HepG2 (cell line): ENCODE results near the gene ADIPOR2. TPM values are rescaled to one million over a fixed set of nuclear protein-coding genes. Genes with fewer than 3 reads are reported as not detected.

Experiments used
- HDAC2 ChIP-seq: sonication (generic); formaldehyde crosslinking; IDR thresholded peaks from 2 replicates; pipeline ENCODE4 v1.4.0; 2020; ENCODE audit warnings: missing genetic modification reagents
- HES4 ChIP-seq: sonication (generic); formaldehyde crosslinking; IDR thresholded peaks from 2 replicates; pipeline ENCODE4 v1.9.0; 2021; ENCODE audit warnings: mild to moderate bottlenecking, missing genetic modification reagents, borderline replicate concordance
- HNRNPH1 ChIP-seq: fragments of 200-400 bp; formaldehyde crosslinking; optimal IDR thresholded peaks from 2 replicates; pipeline ENCODE3; 2017; ENCODE audit warnings: mild to moderate bottlenecking, low read depth, low read length
- MATR3 ChIP-seq: sonication (generic); formaldehyde crosslinking; IDR thresholded peaks from 2 replicates; pipeline ENCODE4 v1.4.0; 2020; ENCODE audit warnings: missing genetic modification reagents
- MXD4 ChIP-seq: IDR thresholded peaks from 2 replicates; pipeline ENCODE4 v1.6.1; 2016; ENCODE audit warnings: mild to moderate bottlenecking, missing biosample characterization, missing genetic modification reagents
- MZF1 ChIP-seq: sonication (generic); formaldehyde crosslinking; IDR thresholded peaks from 2 replicates; pipeline ENCODE4 v1.8.1; 2023; ENCODE audit warnings: mild to moderate bottlenecking, missing genetic modification reagents, borderline replicate concordance
- NFYB ChIP-seq: sonication (generic); formaldehyde crosslinking; IDR thresholded peaks from 2 replicates; pipeline ENCODE4 v1.4.0; 2020; ENCODE audit warnings: missing genetic modification reagents
- POLR2A ChIP-seq, 2 experiments: IDR thresholded peaks; 2 replicates each; pipeline ENCODE4 v1.6.1; 2011; ENCODE audit warnings: low read depth in 2 of 2, low read length in 2 of 2, mild to moderate bottlenecking in 1 of 2, moderate library complexity in 1 of 2; ENCODE audit not compliant: insufficient read depth in 1 of 2
- REL ChIP-seq: sonication (generic); formaldehyde crosslinking; conservative IDR thresholded peaks from 2 replicates; pipeline ENCODE4 v1.8.0; 2022; ENCODE audit warnings: mild to moderate bottlenecking, missing genetic modification reagents, moderate library complexity
- SRF ChIP-seq: IDR thresholded peaks from 2 replicates; pipeline ENCODE4 v1.6.1; 2011; ENCODE audit warnings: mild to moderate bottlenecking, low read depth, low read length, moderate library complexity
- TBL1XR1 ChIP-seq: fragments of 150-350 bp; IDR thresholded peaks from 2 replicates; pipeline ENCODE4 v1.6.1; 2014; ENCODE audit warnings: borderline replicate concordance, low read length; ENCODE audit not compliant: partially characterized antibody
- TCF7 ChIP-seq: sonication (generic); IDR thresholded peaks from 2 replicates; pipeline ENCODE4 v1.6.1; 2016; ENCODE audit warnings: antibody characterized with exemption, low read depth
- TCF7L2 ChIP-seq: IDR thresholded peaks from 2 replicates; pipeline ENCODE4 v1.6.1; 2011; ENCODE audit warnings: mild to moderate bottlenecking, low read depth, low read length, moderate library complexity
- TGIF2 ChIP-seq: IDR thresholded peaks from 2 replicates; pipeline ENCODE4 v1.6.1; 2016; ENCODE audit warnings: control low read depth, missing compliant biosample characterization
- TRIM24 ChIP-seq: sonication (generic); formaldehyde crosslinking; IDR thresholded peaks from 2 replicates; pipeline ENCODE4 v1.8.0; 2022; ENCODE audit warnings: mild to moderate bottlenecking, missing genetic modification reagents
- ZBTB20 ChIP-seq: sonication (generic); formaldehyde crosslinking; IDR thresholded peaks from 2 replicates; pipeline ENCODE4 v1.8.1; 2023; ENCODE audit warnings: missing genetic modification reagents, low read depth, mild to moderate bottlenecking, borderline replicate concordance
- ZBTB8A ChIP-seq: sonication (generic); formaldehyde crosslinking; IDR thresholded peaks from 2 replicates; pipeline ENCODE4 v1.4.0; 2020; ENCODE audit warnings: mild to moderate bottlenecking, low read depth, missing genetic modification reagents, borderline replicate concordance
- ZGPAT ChIP-seq: IDR thresholded peaks from 2 replicates; pipeline ENCODE4 v1.6.1; 2016; ENCODE audit warnings: mild to moderate bottlenecking
- ZNF382 ChIP-seq: sonication (generic); formaldehyde crosslinking; IDR thresholded peaks from 2 replicates; pipeline ENCODE4 v1.5.0; 2020; ENCODE audit warnings: missing genetic modification reagents, mild to moderate bottlenecking, borderline replicate concordance
- ZNF576 ChIP-seq: sonication (generic); formaldehyde crosslinking; IDR thresholded peaks from 2 replicates; pipeline ENCODE4 v1.4.0; 2020; ENCODE audit warnings: mild to moderate bottlenecking, missing genetic modification reagents
- ZNF713 ChIP-seq: sonication (generic); formaldehyde crosslinking; IDR thresholded peaks from 2 replicates; pipeline ENCODE4 v1.4.0; 2020; ENCODE audit warnings: mild to moderate bottlenecking, missing genetic modification reagents
- ZNF761 ChIP-seq: sonication (generic); formaldehyde crosslinking; conservative IDR thresholded peaks from 2 replicates; pipeline ENCODE4 v1.4.0; 2020; ENCODE audit warnings: mild to moderate bottlenecking, missing genetic modification reagents
- ZSCAN21 ChIP-seq: sonication (generic); formaldehyde crosslinking; IDR thresholded peaks from 2 replicates; pipeline ENCODE4 v1.8.0; 2022; ENCODE audit warnings: mild to moderate bottlenecking, missing genetic modification reagents, moderate library complexity, borderline replicate concordance
- polyA plus RNA-seq, 8 experiments: library from polyadenylated mRNA; depleted of rRNA in 3 of 8; stranded (reverse) in 7 of 8; unstranded in 1 of 8; fragments of >200 nt; fragmentation: Illumina TruSeq in 4 of 8; extraction: Trizol in 4 of 8; gene quantifications; 2 replicates each; pipeline versions ENCODE4 v1.2.1 to v1.2.3, GENCODE V29; 2011 to 2016; ENCODE audit warnings: low read depth in 4 of 8, missing spikeins in 1 of 8, mixed read lengths in 1 of 8; ENCODE audit not compliant: insufficient read depth in 1 of 8
- total RNA-seq, 5 experiments: library from RNA; depleted of rRNA; stranded (reverse); fragments of >200 nt; fragmentation: Illumina TruSeq; extraction: Trizol; gene quantifications; 2 replicates each; pipeline ENCODE4 v1.2.3, GENCODE V29; 2016; ENCODE audit warnings: low read depth in 1 of 5
- TF ChIP-seq, protein P1 (sequence below), 2 experiments: IDR thresholded peaks; 2 replicates each; pipeline ENCODE4 v1.6.1; 2011 to 2012; ENCODE audit warnings: low read length in 2 of 2, borderline replicate concordance in 1 of 2, low read depth in 1 of 2, mild to moderate bottlenecking in 1 of 2, moderate library complexity in 1 of 2
- TF ChIP-seq, protein P2 (sequence below): sonication (generic); formaldehyde crosslinking; conservative IDR thresholded peaks from 2 replicates; pipeline ENCODE4 v1.8.1; 2023; ENCODE audit warnings: missing genetic modification reagents

Gene ADIPOR2
- total and polyA plus RNA-seq, 2 of the 13 experiments (the other 11 are each of a cell fraction or from before 2014, with no cell fraction given) = 35.2 to 52.2 TPM

GRCh38 chr12:1668833-1669543 is 21.9 kb upstream of the ADIPOR2 start (continued):
- TF ChIP-seq HNRNPH1 (no peak), ZNF576 (CRISPR knock-in tag) (no peak), TBL1XR1 (peak; percentile 97), REL (CRISPR knock-in tag) (no peak), ZNF761 (CRISPR knock-in tag) (no peak), HDAC2 (CRISPR knock-in tag) (peak; percentile 80), ZBTB20 (CRISPR knock-in tag) (no peak), ZNF382 (CRISPR knock-in tag) (no peak), TCF7L2 (no peak), POLR2A (IDR thresholded peaks at IDR 0.05; ENCODE audit: insufficient read depth in 1 of 2, low read depth in 2 of 2, low read length in 2 of 2) (peak in 1 of 2 experiments; percentile 30; a peak in 1 of 4 replicates), TRIM24 (CRISPR knock-in tag) (peak; percentile 63; the same call in 1 of the 2 replicates), SRF (no peak), ZGPAT (CRISPR knock-in tag) (peak; percentile 80; the same call in 1 of the 2 replicates), MZF1 (CRISPR knock-in tag) (no peak), ZNF713 (CRISPR knock-in tag) (no peak), TCF7 (no peak; the same call in none of the 2 replicates), MATR3 (CRISPR knock-in tag) (no peak), MXD4 (CRISPR knock-in tag) (no peak), NFYB (CRISPR knock-in tag) (no peak), TGIF2 (no peak), ZSCAN21 (CRISPR knock-in tag) (no peak), HES4 (CRISPR knock-in tag) (no peak), ZBTB8A (no peak)
- TF ChIP-seq, protein P1, sequence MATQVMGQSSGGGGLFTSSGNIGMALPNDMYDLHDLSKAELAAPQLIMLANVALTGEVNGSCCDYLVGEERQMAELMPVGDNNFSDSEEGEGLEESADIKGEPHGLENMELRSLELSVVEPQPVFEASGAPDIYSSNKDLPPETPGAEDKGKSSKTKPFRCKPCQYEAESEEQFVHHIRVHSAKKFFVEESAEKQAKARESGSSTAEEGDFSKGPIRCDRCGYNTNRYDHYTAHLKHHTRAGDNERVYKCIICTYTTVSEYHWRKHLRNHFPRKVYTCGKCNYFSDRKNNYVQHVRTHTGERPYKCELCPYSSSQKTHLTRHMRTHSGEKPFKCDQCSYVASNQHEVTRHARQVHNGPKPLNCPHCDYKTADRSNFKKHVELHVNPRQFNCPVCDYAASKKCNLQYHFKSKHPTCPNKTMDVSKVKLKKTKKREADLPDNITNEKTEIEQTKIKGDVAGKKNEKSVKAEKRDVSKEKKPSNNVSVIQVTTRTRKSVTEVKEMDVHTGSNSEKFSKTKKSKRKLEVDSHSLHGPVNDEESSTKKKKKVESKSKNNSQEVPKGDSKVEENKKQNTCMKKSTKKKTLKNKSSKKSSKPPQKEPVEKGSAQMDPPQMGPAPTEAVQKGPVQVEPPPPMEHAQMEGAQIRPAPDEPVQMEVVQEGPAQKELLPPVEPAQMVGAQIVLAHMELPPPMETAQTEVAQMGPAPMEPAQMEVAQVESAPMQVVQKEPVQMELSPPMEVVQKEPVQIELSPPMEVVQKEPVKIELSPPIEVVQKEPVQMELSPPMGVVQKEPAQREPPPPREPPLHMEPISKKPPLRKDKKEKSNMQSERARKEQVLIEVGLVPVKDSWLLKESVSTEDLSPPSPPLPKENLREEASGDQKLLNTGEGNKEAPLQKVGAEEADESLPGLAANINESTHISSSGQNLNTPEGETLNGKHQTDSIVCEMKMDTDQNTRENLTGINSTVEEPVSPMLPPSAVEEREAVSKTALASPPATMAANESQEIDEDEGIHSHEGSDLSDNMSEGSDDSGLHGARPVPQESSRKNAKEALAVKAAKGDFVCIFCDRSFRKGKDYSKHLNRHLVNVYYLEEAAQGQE (IDR thresholded peaks at IDR 0.05; ENCODE audit: borderline replicate concordance in 1 of 2, low read depth in 1 of 2, low read length in 2 of 2) = peak in 1 of 2 experiments; percentile 65; a peak in 1 of 4 replicates
- TF ChIP-seq, protein P2, sequence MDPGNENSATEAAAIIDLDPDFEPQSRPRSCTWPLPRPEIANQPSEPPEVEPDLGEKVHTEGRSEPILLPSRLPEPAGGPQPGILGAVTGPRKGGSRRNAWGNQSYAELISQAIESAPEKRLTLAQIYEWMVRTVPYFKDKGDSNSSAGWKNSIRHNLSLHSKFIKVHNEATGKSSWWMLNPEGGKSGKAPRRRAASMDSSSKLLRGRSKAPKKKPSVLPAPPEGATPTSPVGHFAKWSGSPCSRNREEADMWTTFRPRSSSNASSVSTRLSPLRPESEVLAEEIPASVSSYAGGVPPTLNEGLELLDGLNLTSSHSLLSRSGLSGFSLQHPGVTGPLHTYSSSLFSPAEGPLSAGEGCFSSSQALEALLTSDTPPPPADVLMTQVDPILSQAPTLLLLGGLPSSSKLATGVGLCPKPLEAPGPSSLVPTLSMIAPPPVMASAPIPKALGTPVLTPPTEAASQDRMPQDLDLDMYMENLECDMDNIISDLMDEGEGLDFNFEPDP (CRISPR knock-in tag) = no peak
